Measurements from ENCODE around the gene VWA2. TPM values are rescaled to one million over a fixed set of nuclear protein-coding genes. Genes with fewer than 3 reads are reported as not detected.

VWA2 gene
- polyA plus RNA-seq, 3 donors: not detected

DNA sequence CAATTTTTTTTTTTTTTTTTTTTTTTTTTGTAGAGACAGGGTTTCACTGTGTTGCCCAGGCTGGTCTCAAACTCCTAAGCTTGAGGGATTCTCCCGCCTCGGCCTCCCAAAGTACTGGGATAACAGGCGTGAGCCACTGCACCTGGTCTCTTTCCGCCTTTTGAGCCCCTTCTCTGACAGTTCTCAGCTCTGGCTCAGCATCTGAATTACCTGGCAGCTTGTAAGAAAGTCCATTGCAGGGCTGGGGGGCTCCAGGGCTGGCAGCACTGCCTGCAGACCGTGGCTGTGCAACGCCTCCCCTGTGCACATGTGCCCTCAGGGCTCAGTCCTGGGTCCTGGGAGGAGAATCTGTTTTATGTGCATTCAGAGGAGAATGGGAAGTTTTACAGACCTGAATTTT lies 37.6 kb downstream of the VWA2 start:
- Histone ChIP-seq H3K4me2 (replicated peaks; ENCODE audit: extremely low read depth, low read length, poor library complexity, severe bottlenecking) (no peak overlapping the region), H3K79me2 (ENCODE audit: insufficient read depth, low read length) (no peaks in the 10 kb centered on the region), H4K20me1 (ENCODE audit: insufficient read depth, low read length) (no peaks in the 10 kb centered on the region), H3K27me3 (ENCODE audit: control insufficient read depth in 2 of 2, insufficient read depth in 2 of 2, low read length in 2 of 2) (no peaks in the 10 kb centered on the region), H3K36me3 (replicated peaks in 1 of 2; ENCODE audit: control insufficient read depth in 1 of 2, insufficient read depth in 2 of 2, low read length in 2 of 2) (no peaks in the 10 kb centered on the region), H2AFZ (ENCODE audit: insufficient read depth, low read depth, low read length, poor library complexity, severe bottlenecking) (no peak overlapping the region), H3K9me3 (replicated peaks in 1 of 2; ENCODE audit: control insufficient read depth in 1 of 2, insufficient read depth in 1 of 2, low read length in 2 of 2) (no peaks in the 10 kb centered on the region), H3K9ac (ENCODE audit: insufficient read depth, low read length, poor library complexity, severe bottlenecking) (no peak overlapping the region), H3K4me1 (ENCODE audit: control insufficient read depth in 1 of 2, insufficient read depth in 2 of 2, low read length in 2 of 2) (no peaks in the 10 kb centered on the region), H3K27ac (ENCODE audit: low read depth in 1 of 2, low read length in 2 of 2) (no peak overlapping the region), H3K4me3 (replicated peaks in 1 of 3; ENCODE audit: low read depth in 2 of 3, low read length in 3 of 3) (no peak overlapping the region)
- peaks cover 0 to 2% (median 0%) of the 10 kb centered on the region in 7 donors for H3K9me3 Mint-ChIP-seq
- peaks cover 4 to 6% (median 4%) of the 10 kb centered on the region in 3 donors for H3K27me3 Mint-ChIP-seq (ENCODE audit: low read depth in 3 of 3)
- no peak for TF ChIP-seq CTCF (IDR thresholded peaks at IDR 0.05)
- WGBS (ENCODE audit: insufficient coverage): 99% methylated on average over 6 of the region's 6 CpGs
- H3K27ac Mint-ChIP-seq: no peak overlapping the region
- H3K4me1 Mint-ChIP-seq: no peaks in the 10 kb centered on the region
- DNase-seq: no peak
- H3K4me3 Mint-ChIP-seq: no peak overlapping the region
- H3K36me3 Mint-ChIP-seq: no peaks in the 10 kb centered on the region
- intact Hi-C loops (cut with micrococcal nuclease): no loop called here

GRCh38 chr10:114278140-114278883 lies 39.3 kb downstream of the VWA2 start:
- no peak overlapping the region for H3K4me2 ChIP-seq (replicated peaks; ENCODE audit: extremely low read depth, low read length, poor library complexity, severe bottlenecking)
- no peaks in the 10 kb centered on the region for H3K79me2 ChIP-seq (ENCODE audit: insufficient read depth, low read length)
- H3K4me3 ChIP-seq (replicated peaks in 1 of 3; ENCODE audit: low read depth in 2 of 3, low read length in 3 of 3): no peak overlapping the region
- H3K36me3 Mint-ChIP-seq: no peaks in the 10 kb centered on the region
- WGBS (ENCODE audit: insufficient coverage): 95% methylated on average over 19 of the region's 22 CpGs
- peaks cover 0 to 3% (median 0%) of the 10 kb centered on the region in 7 donors for H3K9me3 Mint-ChIP-seq
- H3K9me3 ChIP-seq (replicated peaks in 1 of 2; ENCODE audit: control insufficient read depth in 1 of 2, insufficient read depth in 1 of 2, low read length in 2 of 2): no peaks in the 10 kb centered on the region
- peaks cover 2% of the 10 kb centered on the region for H3K4me1 Mint-ChIP-seq
- H2AFZ ChIP-seq (ENCODE audit: insufficient read depth, low read depth, low read length, poor library complexity, severe bottlenecking): no peak overlapping the region
- no peak for DNase-seq
- no peaks in the 10 kb centered on the region for H3K36me3 ChIP-seq (replicated peaks in 1 of 2; ENCODE audit: control insufficient read depth in 1 of 2, insufficient read depth in 2 of 2, low read length in 2 of 2)
- no peak for TF ChIP-seq CTCF (IDR thresholded peaks at IDR 0.05)
- H3K9ac ChIP-seq (ENCODE audit: insufficient read depth, low read length, poor library complexity, severe bottlenecking): no peak overlapping the region
- no peaks in the 10 kb centered on the region for H4K20me1 ChIP-seq (ENCODE audit: insufficient read depth, low read length)
- H3K4me1 ChIP-seq (ENCODE audit: control insufficient read depth in 1 of 2, insufficient read depth in 2 of 2, low read length in 2 of 2): no peaks in the 10 kb centered on the region
- peaks cover 2 to 4% (median 3%) of the 10 kb centered on the region in 3 donors for H3K27me3 Mint-ChIP-seq (ENCODE audit: low read depth in 3 of 3)
- H3K27me3 ChIP-seq (ENCODE audit: control insufficient read depth in 2 of 2, insufficient read depth in 2 of 2, low read length in 2 of 2): no peaks in the 10 kb centered on the region
- H3K4me3 Mint-ChIP-seq: no peak overlapping the region
- H3K27ac Mint-ChIP-seq: peak overlapping the region in 1 of 7 donors; percentile 40
- intact Hi-C loops (cut with micrococcal nuclease): no loop called here
- no peak overlapping the region for H3K27ac ChIP-seq (ENCODE audit: low read depth in 1 of 2, low read length in 2 of 2)

Measured in CD14-positive monocyte (primary cell).